H1 (cell line): ENCODE measurements around the gene UBE3B. TPM values are rescaled to one million over a fixed set of nuclear protein-coding genes. Genes with fewer than 3 reads are reported as not detected.
A peak's percentile ranks its signal among the peaks of the same experiment; 100 is the strongest.

Experiments
- CTCF ChIA-PET: fragments of 300-600 bp; sonication (Branson Sonifier 250); formaldehyde crosslinking; loops from one replicate; lab custom pipeline; 2021; ENCODE audit not compliant: partially characterized antibody; lab: Charles Lee
- POLR2A ChIA-PET: fragments of 300-600 bp; sonication (Branson Sonifier 250); formaldehyde crosslinking; loops from one replicate; lab custom pipeline; 2021; ENCODE audit warnings: inconsistent platforms; ENCODE audit not compliant: partially characterized antibody; lab: Charles Lee
- DNase-seq, 2 experiments: peaks; one replicate each; pipeline versions ENCODE4 v3.0.0 to v3.0.0-alpha.2; 2010 to 2022; ENCODE audit warnings: low spot score in 2 of 2, low read depth in 1 of 2, mixed read lengths in 1 of 2
- FAIRE-seq: peaks from 2 replicates; lab custom pipeline; 2011; peaks lifted over from hg19 to GRCh38; lab: Jason Lieb, UNC
- H2AFZ ChIP-seq: 2 replicates; pipeline ENCODE4 v1.8.1; 2012; ENCODE audit warnings: low read length, inconsistent platforms
- H2AK5ac ChIP-seq: 2 replicates; pipeline ENCODE4 v1.6.1; 2013; ENCODE audit warnings: low read depth, low read length
- H2BK120ac ChIP-seq: replicated peaks from 2 replicates; pipeline ENCODE3; 2013; ENCODE audit warnings: low read depth, low read length, inconsistent platforms
- H2BK12ac ChIP-seq: 2 replicates; pipeline ENCODE4 v1.6.1; 2013; ENCODE audit warnings: low read depth, low read length
- H2BK15ac ChIP-seq: 2 replicates; pipeline ENCODE4 v1.6.1; 2013; ENCODE audit warnings: low read length
- H2BK20ac ChIP-seq: 2 replicates; pipeline ENCODE4 v1.6.1; 2013; ENCODE audit warnings: low read length
- H2BK5ac ChIP-seq: 2 replicates; pipeline ENCODE4 v1.6.1; 2013; ENCODE audit warnings: low read depth, low read length
- H3K14ac ChIP-seq: 2 replicates; pipeline ENCODE4 v1.6.1; 2013; ENCODE audit warnings: inconsistent platforms; ENCODE audit not compliant: insufficient read length
- H3K18ac ChIP-seq: 2 replicates; pipeline ENCODE4 v1.6.1; 2013; ENCODE audit warnings: low read length; ENCODE audit errors: extremely low read depth
- H3K23ac ChIP-seq: 2 replicates; pipeline ENCODE4 v1.6.1; 2013; ENCODE audit warnings: inconsistent platforms; ENCODE audit not compliant: insufficient read length
- H3K23me2 ChIP-seq: 2 replicates; pipeline ENCODE4 v1.6.1; 2013; ENCODE audit warnings: low read depth, low read length
- H3K27ac ChIP-seq: 2 replicates; pipeline ENCODE4 v1.6.1; 2011; ENCODE audit warnings: low read depth, low read length, inconsistent platforms
- H3K27me3 ChIP-seq, 4 experiments: replicated peaks in 1 of 4; 1 replicate in 1 of 4; 2 replicates in 3 of 4; pipeline versions ENCODE4 v1.6.1 to v1.8.1; 2011 to 2013; ENCODE audit warnings: low read length in 3 of 4, mild to moderate bottlenecking in 3 of 4, inconsistent platforms in 2 of 4, mixed read lengths in 2 of 4, moderate library complexity in 1 of 4; ENCODE audit not compliant: control insufficient read depth in 3 of 4, insufficient read depth in 3 of 4; ENCODE audit errors: extremely low read depth in 1 of 4
- H3K36me3 ChIP-seq, 4 experiments: 2 replicates each; pipeline versions ENCODE4 v1.6.1 to v1.8.1; 2011 to 2013; ENCODE audit warnings: mild to moderate bottlenecking in 4 of 4, low read length in 3 of 4, moderate library complexity in 2 of 4, control low read depth in 1 of 4, inconsistent platforms in 1 of 4; ENCODE audit not compliant: insufficient read depth in 4 of 4, control insufficient read depth in 2 of 4
- H3K4ac ChIP-seq: replicated peaks from 2 replicates; pipeline ENCODE3; 2013; ENCODE audit warnings: low read length, low read depth, mixed read lengths, inconsistent platforms; ENCODE audit not compliant: insufficient read length
- H3K4me1 ChIP-seq, 4 experiments: replicated peaks in 1 of 4; 1 replicate in 1 of 4; 2 replicates in 3 of 4; pipeline versions ENCODE4 v1.6.1 to v1.8.1; 2011 to 2013; ENCODE audit warnings: low read length in 3 of 4, inconsistent platforms in 2 of 4, mixed read lengths in 1 of 4; ENCODE audit not compliant: insufficient read depth in 4 of 4, control insufficient read depth in 3 of 4
- H3K4me2 ChIP-seq, 2 experiments: 2 replicates each; pipeline versions ENCODE4 v1.6.1 to v1.8.1; 2011 to 2013; ENCODE audit warnings: low read depth in 2 of 2, low read length in 2 of 2, control low read depth in 1 of 2, inconsistent platforms in 1 of 2, mild to moderate bottlenecking in 1 of 2; ENCODE audit not compliant: insufficient read depth in 1 of 2
- H3K4me3 ChIP-seq, 4 experiments: fragments of 200-600, 300-600 bp in 1 of 4; sonication (generic), shearing (Covaris generic), sonication (Bioruptor Twin) in 1 of 4; 2 replicates each; pipeline versions ENCODE4 v1.5.1 to v1.8.1; 2011 to 2016; ENCODE audit warnings: low read length in 4 of 4, low read depth in 3 of 4, control low read depth in 2 of 4, inconsistent platforms in 2 of 4, mild to moderate bottlenecking in 2 of 4, mixed read lengths in 1 of 4, moderate library complexity in 1 of 4; ENCODE audit not compliant: insufficient read depth in 2 of 4; ENCODE audit errors: extremely low read depth in 1 of 4
- H3K56ac ChIP-seq: replicated peaks from 2 replicates; pipeline ENCODE3; 2013; ENCODE audit warnings: low read depth, mild to moderate bottlenecking, mixed read lengths, low read length, inconsistent platforms; ENCODE audit not compliant: insufficient read length
- H3K79me1 ChIP-seq: 2 replicates; pipeline ENCODE4 v1.6.1; 2013; ENCODE audit warnings: low read depth, low read length, control low read depth
- H3K79me2 ChIP-seq, 2 experiments: 2 replicates each; pipeline versions ENCODE4 v1.6.1 to v1.8.1; 2012 to 2013; ENCODE audit warnings: low read length in 2 of 2, mild to moderate bottlenecking in 2 of 2, inconsistent platforms in 1 of 2; ENCODE audit not compliant: insufficient read depth in 2 of 2, control insufficient read depth in 1 of 2
- H3K9ac ChIP-seq, 4 experiments: replicated peaks in 1 of 4; 1 replicate in 1 of 4; 2 replicates in 3 of 4; pipeline versions ENCODE4 v1.6.1 to v1.8.1; 2011 to 2013; ENCODE audit warnings: low read depth in 3 of 4, low read length in 3 of 4, control low read depth in 2 of 4, mild to moderate bottlenecking in 2 of 4, moderate library complexity in 2 of 4, inconsistent platforms in 1 of 4; ENCODE audit errors: extremely low read depth in 1 of 4
- H3K9me3 ChIP-seq, 2 experiments: 2 replicates each; pipeline versions ENCODE4 v1.6.1 to v1.8.1; 2012 to 2013; ENCODE audit warnings: mild to moderate bottlenecking in 2 of 2, moderate library complexity in 2 of 2, control low read depth in 1 of 2, inconsistent platforms in 1 of 2, low read depth in 1 of 2, low read length in 1 of 2, mixed read lengths in 1 of 2; ENCODE audit not compliant: insufficient read depth in 2 of 2
- H4K20me1 ChIP-seq, 2 experiments: replicated peaks in 1 of 2; 2 replicates each; pipeline versions ENCODE3 to v1.8.1; 2011 to 2013; ENCODE audit warnings: inconsistent platforms in 2 of 2, low read length in 2 of 2, mild to moderate bottlenecking in 1 of 2; ENCODE audit not compliant: insufficient read depth in 2 of 2, control insufficient read depth in 1 of 2
- H4K5ac ChIP-seq: 2 replicates; pipeline ENCODE4 v1.6.1; 2013; ENCODE audit warnings: low read length, low read depth, mixed read lengths, inconsistent platforms; ENCODE audit not compliant: insufficient read length
- H4K8ac ChIP-seq: 2 replicates; pipeline ENCODE4 v1.8.0; 2013; ENCODE audit warnings: mild to moderate bottlenecking, moderate library complexity, low read length, inconsistent platforms; ENCODE audit not compliant: insufficient read depth; ENCODE audit errors: extremely low read depth
- H4K91ac ChIP-seq: replicated peaks from 2 replicates; pipeline ENCODE3; 2013; ENCODE audit warnings: low read length, mixed read lengths, inconsistent platforms; ENCODE audit not compliant: insufficient read length
- ASH2L ChIP-seq: fragments of 200-600, 300-600 bp; sonication (generic); IDR thresholded peaks from one replicate; pipeline ENCODE4 v1.7.1; 2017; ENCODE audit warnings: low read length
- GTF2F1 ChIP-seq: IDR thresholded peaks from 2 replicates; pipeline ENCODE4 v1.6.1; 2012; ENCODE audit warnings: low read depth, low read length, improper control_type of control experiment, borderline replicate concordance
- WGBS, 2 experiments: shearing (Covaris generic) in 1 of 2; methylation state at CpG; one replicate each; pipeline versions ENCODE4 v1.1.6 to v1.1.7; 2013 to 2015; ENCODE audit warnings: low lambda C conversion rate in 2 of 2, mixed read lengths in 2 of 2, inconsistent platforms in 1 of 2, low coverage in 1 of 2, missing lambda C conversion rate in 1 of 2; ENCODE audit not compliant: insufficient replicate concordance in 2 of 2, insufficient coverage in 1 of 2, insufficient read length in 1 of 2; ENCODE audit errors: extremely low coverage in 1 of 2, missing lambda C conversion rate in 1 of 2; 5-methylcytosine and 5-hydroxymethylcytosine counted together
- polyA plus RNA-seq, 7 experiments: library from polyadenylated mRNA; depleted of rRNA in 3 of 7; stranded (reverse) in 5 of 7; unstranded in 2 of 7; fragments of >200 nt in 5 of 7; fragments of 200-250 nt in 2 of 7; gene quantifications; 1 replicate in 5 of 7; 2 replicates in 1 of 7; 4 replicates in 1 of 7; pipeline versions ENCODE4 v1.2.1 to v1.2.3, GENCODE V29; 2011 to 2013; ENCODE audit warnings: missing spikeins in 2 of 7, mixed read lengths in 2 of 7
- total RNA-seq: library from RNA; stranded (reverse); fragmentation: NEBNext Ultra II Directional; extraction: Animal tissue kit (Norgen Biotek cat#: 25700); gene quantifications from 2 replicates; pipeline ENCODE4 v1.2.1, GENCODE V29; 2021
- TF ChIP-seq, protein P1 (sequence below): IDR thresholded peaks from 2 replicates; pipeline ENCODE4 v1.6.1; 2012; ENCODE audit warnings: inconsistent platforms

Gene UBE3B
- total and polyA plus RNA-seq, 2 of the 8 experiments (the other 6 are each of a cell fraction or from before 2014, with no cell fraction given) = 14.0 to 21.1 TPM

DNA sequence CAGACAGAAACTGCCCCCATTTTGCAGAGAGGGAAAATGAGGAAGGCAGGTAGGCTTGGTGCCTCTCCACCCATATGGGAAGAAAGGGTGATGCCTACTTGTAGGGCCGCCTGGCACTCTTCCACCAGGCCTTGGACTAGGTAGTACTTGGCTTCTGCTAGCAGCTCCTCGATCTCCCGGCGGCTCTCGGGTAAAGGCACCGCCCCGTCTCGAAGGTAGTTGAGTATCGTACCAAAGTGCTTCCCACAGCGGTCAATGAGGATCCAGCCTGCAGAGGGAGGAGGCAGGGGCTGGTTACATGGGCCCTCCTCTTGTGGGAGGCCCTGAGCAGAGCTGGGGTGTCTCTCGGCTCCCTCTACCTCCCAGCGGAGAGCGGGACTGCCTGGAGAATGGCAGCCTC, 16.9 kb upstream of the UBE3B start:
- H3K9me3 ChIP-seq = no peaks in the 10 kb centered on the region
- peak overlapping the region; percentile 99 for H2BK5ac ChIP-seq
- H2AK5ac ChIP-seq = peak overlapping the region; percentile 97
- TF ChIP-seq GTF2F1 (no peak), ASH2L (no peak)
- TF ChIP-seq, protein P1, sequence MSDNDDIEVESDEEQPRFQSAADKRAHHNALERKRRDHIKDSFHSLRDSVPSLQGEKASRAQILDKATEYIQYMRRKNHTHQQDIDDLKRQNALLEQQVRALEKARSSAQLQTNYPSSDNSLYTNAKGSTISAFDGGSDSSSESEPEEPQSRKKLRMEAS = no peak
- TF ChIP-seq, all 59 proteins: peak for 0
- Histone ChIP-seq H3K23me2 (peaks cover 2% of the 10 kb centered on the region; the same call in 1 of the 2 replicates), H3K56ac (no peak overlapping the region), H4K91ac (peak overlapping the region; percentile 71), H3K4ac (peak overlapping the region; percentile 63), H3K4me2 (no peak overlapping the region), H3K4me3 (no peak overlapping the region; a peak in 2 of 8 replicates), H3K27ac (peak overlapping the region; percentile 69; the same call in 1 of the 2 replicates), H2BK120ac (no peak overlapping the region), H2BK12ac (peak overlapping the region; percentile 93), H3K9ac (no peak overlapping the region; a peak in 1 of 7 replicates), H3K14ac (no peak overlapping the region), H3K27me3 (no peaks in the 10 kb centered on the region), H3K4me1 (peaks cover 43 to 69% (median 52%) of the 10 kb centered on the region in 4 experiments), H3K23ac (no peak overlapping the region), H2BK20ac (peak overlapping the region; percentile 83; the same call in 1 of the 2 replicates), H3K18ac (peak overlapping the region; percentile 66; the same call in 1 of the 2 replicates), H2AFZ (no peak overlapping the region), H3K36me3 (peaks cover 10 to 29% (median 18%) of the 10 kb centered on the region in 4 experiments; a peak in 7 of 8 replicates), H4K5ac (no peak overlapping the region), H3K79me1 (peaks cover 9% of the 10 kb centered on the region), H2BK15ac (peak overlapping the region; percentile 82; the same call in 1 of the 2 replicates), H4K8ac (no peak overlapping the region), H4K20me1 (no peaks in the 10 kb centered on the region), H3K79me2 (peaks cover 9 to 74% of the 10 kb centered on the region in 2 experiments)
- no peak for FAIRE-seq
- 92% methylated on average over 12 of the region's 13 CpGs; no CpG with 5 or more reads in 1 of the 2 experiments for WGBS, 2 experiments
- DNase-seq = no peak
- POLR2A ChIA-PET = no interaction called here
- CTCF ChIA-PET = interaction anchor here (1.0 to 19.5 kb wide), 4 partner anchors 11 to 29 kb away, joined by 3 to 245 read pairs (median 5); no protein-coding TSS in a partner anchor
